H1 (cell line): ENCODE results near the gene ELP4. TPM values are rescaled to one million over a fixed set of nuclear protein-coding genes. Genes with fewer than 3 reads are reported as not detected.

Experiments
- CTCF ChIA-PET: fragments of 300-600 bp; sonication (Branson Sonifier 250); formaldehyde crosslinking; loops from one replicate; lab custom pipeline; 2021; ENCODE audit not compliant: partially characterized antibody; lab: Charles Lee
- POLR2A ChIA-PET: fragments of 300-600 bp; sonication (Branson Sonifier 250); formaldehyde crosslinking; loops from one replicate; lab custom pipeline; 2021; ENCODE audit warnings: inconsistent platforms; ENCODE audit not compliant: partially characterized antibody; lab: Charles Lee
- DNase-seq, 2 experiments: peaks; one replicate each; pipeline versions ENCODE4 v3.0.0 to v3.0.0-alpha.2; 2010 to 2022; ENCODE audit warnings: low spot score in 2 of 2, low read depth in 1 of 2, mixed read lengths in 1 of 2
- FAIRE-seq: peaks from 2 replicates; lab custom pipeline; 2011; peaks lifted over from hg19 to GRCh38; lab: Jason Lieb, UNC
- H2AFZ ChIP-seq: 2 replicates; pipeline ENCODE4 v1.8.1; 2012; ENCODE audit warnings: low read length, inconsistent platforms
- H2AK5ac ChIP-seq: 2 replicates; pipeline ENCODE4 v1.6.1; 2013; ENCODE audit warnings: low read depth, low read length
- H2BK120ac ChIP-seq: replicated peaks from 2 replicates; pipeline ENCODE3; 2013; ENCODE audit warnings: low read depth, low read length, inconsistent platforms
- H2BK12ac ChIP-seq: 2 replicates; pipeline ENCODE4 v1.6.1; 2013; ENCODE audit warnings: low read depth, low read length
- H2BK15ac ChIP-seq: 2 replicates; pipeline ENCODE4 v1.6.1; 2013; ENCODE audit warnings: low read length
- H2BK20ac ChIP-seq: 2 replicates; pipeline ENCODE4 v1.6.1; 2013; ENCODE audit warnings: low read length
- H2BK5ac ChIP-seq: 2 replicates; pipeline ENCODE4 v1.6.1; 2013; ENCODE audit warnings: low read depth, low read length
- H3K14ac ChIP-seq: 2 replicates; pipeline ENCODE4 v1.6.1; 2013; ENCODE audit warnings: inconsistent platforms; ENCODE audit not compliant: insufficient read length
- H3K18ac ChIP-seq: 2 replicates; pipeline ENCODE4 v1.6.1; 2013; ENCODE audit warnings: low read length; ENCODE audit errors: extremely low read depth
- H3K23ac ChIP-seq: 2 replicates; pipeline ENCODE4 v1.6.1; 2013; ENCODE audit warnings: inconsistent platforms; ENCODE audit not compliant: insufficient read length
- H3K23me2 ChIP-seq: 2 replicates; pipeline ENCODE4 v1.6.1; 2013; ENCODE audit warnings: low read depth, low read length
- H3K27ac ChIP-seq: 2 replicates; pipeline ENCODE4 v1.6.1; 2011; ENCODE audit warnings: low read depth, low read length, inconsistent platforms
- H3K27me3 ChIP-seq, 4 experiments: replicated peaks in 1 of 4; 1 replicate in 1 of 4; 2 replicates in 3 of 4; pipeline versions ENCODE4 v1.6.1 to v1.8.1; 2011 to 2013; ENCODE audit warnings: low read length in 3 of 4, mild to moderate bottlenecking in 3 of 4, inconsistent platforms in 2 of 4, mixed read lengths in 2 of 4, moderate library complexity in 1 of 4; ENCODE audit not compliant: control insufficient read depth in 3 of 4, insufficient read depth in 3 of 4; ENCODE audit errors: extremely low read depth in 1 of 4
- H3K36me3 ChIP-seq, 4 experiments: 2 replicates each; pipeline versions ENCODE4 v1.6.1 to v1.8.1; 2011 to 2013; ENCODE audit warnings: mild to moderate bottlenecking in 4 of 4, low read length in 3 of 4, moderate library complexity in 2 of 4, control low read depth in 1 of 4, inconsistent platforms in 1 of 4; ENCODE audit not compliant: insufficient read depth in 4 of 4, control insufficient read depth in 2 of 4
- H3K4ac ChIP-seq: replicated peaks from 2 replicates; pipeline ENCODE3; 2013; ENCODE audit warnings: low read length, low read depth, mixed read lengths, inconsistent platforms; ENCODE audit not compliant: insufficient read length
- H3K4me1 ChIP-seq, 4 experiments: replicated peaks in 1 of 4; 1 replicate in 1 of 4; 2 replicates in 3 of 4; pipeline versions ENCODE4 v1.6.1 to v1.8.1; 2011 to 2013; ENCODE audit warnings: low read length in 3 of 4, inconsistent platforms in 2 of 4, mixed read lengths in 1 of 4; ENCODE audit not compliant: insufficient read depth in 4 of 4, control insufficient read depth in 3 of 4
- H3K4me2 ChIP-seq, 2 experiments: 2 replicates each; pipeline versions ENCODE4 v1.6.1 to v1.8.1; 2011 to 2013; ENCODE audit warnings: low read depth in 2 of 2, low read length in 2 of 2, control low read depth in 1 of 2, inconsistent platforms in 1 of 2, mild to moderate bottlenecking in 1 of 2; ENCODE audit not compliant: insufficient read depth in 1 of 2
- H3K4me3 ChIP-seq, 4 experiments: fragments of 200-600, 300-600 bp in 1 of 4; sonication (generic), shearing (Covaris generic), sonication (Bioruptor Twin) in 1 of 4; 2 replicates each; pipeline versions ENCODE4 v1.5.1 to v1.8.1; 2011 to 2016; ENCODE audit warnings: low read length in 4 of 4, low read depth in 3 of 4, control low read depth in 2 of 4, inconsistent platforms in 2 of 4, mild to moderate bottlenecking in 2 of 4, mixed read lengths in 1 of 4, moderate library complexity in 1 of 4; ENCODE audit not compliant: insufficient read depth in 2 of 4; ENCODE audit errors: extremely low read depth in 1 of 4
- H3K56ac ChIP-seq: replicated peaks from 2 replicates; pipeline ENCODE3; 2013; ENCODE audit warnings: low read depth, mild to moderate bottlenecking, mixed read lengths, low read length, inconsistent platforms; ENCODE audit not compliant: insufficient read length
- H3K79me1 ChIP-seq: 2 replicates; pipeline ENCODE4 v1.6.1; 2013; ENCODE audit warnings: low read depth, low read length, control low read depth
- H3K79me2 ChIP-seq, 2 experiments: 2 replicates each; pipeline versions ENCODE4 v1.6.1 to v1.8.1; 2012 to 2013; ENCODE audit warnings: low read length in 2 of 2, mild to moderate bottlenecking in 2 of 2, inconsistent platforms in 1 of 2; ENCODE audit not compliant: insufficient read depth in 2 of 2, control insufficient read depth in 1 of 2
- H3K9ac ChIP-seq, 4 experiments: replicated peaks in 1 of 4; 1 replicate in 1 of 4; 2 replicates in 3 of 4; pipeline versions ENCODE4 v1.6.1 to v1.8.1; 2011 to 2013; ENCODE audit warnings: low read depth in 3 of 4, low read length in 3 of 4, control low read depth in 2 of 4, mild to moderate bottlenecking in 2 of 4, moderate library complexity in 2 of 4, inconsistent platforms in 1 of 4; ENCODE audit errors: extremely low read depth in 1 of 4
- H3K9me3 ChIP-seq, 2 experiments: 2 replicates each; pipeline versions ENCODE4 v1.6.1 to v1.8.1; 2012 to 2013; ENCODE audit warnings: mild to moderate bottlenecking in 2 of 2, moderate library complexity in 2 of 2, control low read depth in 1 of 2, inconsistent platforms in 1 of 2, low read depth in 1 of 2, low read length in 1 of 2, mixed read lengths in 1 of 2; ENCODE audit not compliant: insufficient read depth in 2 of 2
- H4K20me1 ChIP-seq, 2 experiments: replicated peaks in 1 of 2; 2 replicates each; pipeline versions ENCODE3 to v1.8.1; 2011 to 2013; ENCODE audit warnings: inconsistent platforms in 2 of 2, low read length in 2 of 2, mild to moderate bottlenecking in 1 of 2; ENCODE audit not compliant: insufficient read depth in 2 of 2, control insufficient read depth in 1 of 2
- H4K5ac ChIP-seq: 2 replicates; pipeline ENCODE4 v1.6.1; 2013; ENCODE audit warnings: low read length, low read depth, mixed read lengths, inconsistent platforms; ENCODE audit not compliant: insufficient read length
- H4K8ac ChIP-seq: 2 replicates; pipeline ENCODE4 v1.8.0; 2013; ENCODE audit warnings: mild to moderate bottlenecking, moderate library complexity, low read length, inconsistent platforms; ENCODE audit not compliant: insufficient read depth; ENCODE audit errors: extremely low read depth
- H4K91ac ChIP-seq: replicated peaks from 2 replicates; pipeline ENCODE3; 2013; ENCODE audit warnings: low read length, mixed read lengths, inconsistent platforms; ENCODE audit not compliant: insufficient read length
- CBX5 ChIP-seq: fragments of 300-800, 300-1000 bp; sonication (generic); IDR thresholded peaks from 2 replicates; pipeline ENCODE4 v1.7.1; 2016; ENCODE audit warnings: antibody characterized with exemption, low read length, low read depth
- EGR1 ChIP-seq: IDR thresholded peaks from 2 replicates; pipeline ENCODE4 v1.6.1; 2011; ENCODE audit warnings: low read depth, low read length, borderline replicate concordance
- HDAC2 ChIP-seq, 2 experiments: fragments of 300-600 bp in 1 of 2; sonication (generic) in 1 of 2; IDR thresholded peaks; 2 replicates each; pipeline ENCODE4 v1.6.1; 2011 to 2012; ENCODE audit warnings: low read depth in 2 of 2, low read length in 2 of 2, mild to moderate bottlenecking in 2 of 2, moderate library complexity in 2 of 2, borderline replicate concordance in 1 of 2, inconsistent platforms in 1 of 2
- RAD21 ChIP-seq, 2 experiments: IDR thresholded peaks in 1 of 2; conservative IDR thresholded peaks in 1 of 2; 2 replicates each; pipeline ENCODE4 v1.6.1; 2011; ENCODE audit warnings: low read depth in 2 of 2, low read length in 2 of 2, improper control_type of control experiment in 1 of 2, inconsistent platforms in 1 of 2, mild to moderate bottlenecking in 1 of 2, moderate library complexity in 1 of 2
- RNF2 ChIP-seq: fragments of 200-900, 300-1000 bp; sonication (generic); IDR thresholded peaks from 2 replicates; pipeline ENCODE4 v1.7.1; 2016; ENCODE audit warnings: borderline replicate concordance, low read depth, mild to moderate bottlenecking, antibody characterized with exemption, low read length; ENCODE audit not compliant: poor library complexity, severe bottlenecking; ENCODE audit errors: missing control alignments
- SP1 ChIP-seq: IDR thresholded peaks from 2 replicates; pipeline ENCODE4 v1.6.1; 2011; ENCODE audit warnings: low read depth, low read length
- SUZ12 ChIP-seq: fragments of 200-600 bp; sonication (generic); IDR thresholded peaks from 2 replicates; pipeline ENCODE4 v1.6.1; 2012; ENCODE audit warnings: mild to moderate bottlenecking, inconsistent platforms, low read length, moderate library complexity, mixed read lengths
- WGBS, 2 experiments: shearing (Covaris generic) in 1 of 2; methylation state at CpG; one replicate each; pipeline versions ENCODE4 v1.1.6 to v1.1.7; 2013 to 2015; ENCODE audit warnings: low lambda C conversion rate in 2 of 2, mixed read lengths in 2 of 2, inconsistent platforms in 1 of 2, low coverage in 1 of 2, missing lambda C conversion rate in 1 of 2; ENCODE audit not compliant: insufficient replicate concordance in 2 of 2, insufficient coverage in 1 of 2, insufficient read length in 1 of 2; ENCODE audit errors: extremely low coverage in 1 of 2, missing lambda C conversion rate in 1 of 2; 5-methylcytosine and 5-hydroxymethylcytosine counted together
- polyA plus RNA-seq, 7 experiments: library from polyadenylated mRNA; depleted of rRNA in 3 of 7; stranded (reverse) in 5 of 7; unstranded in 2 of 7; fragments of >200 nt in 5 of 7; fragments of 200-250 nt in 2 of 7; gene quantifications; 1 replicate in 5 of 7; 2 replicates in 1 of 7; 4 replicates in 1 of 7; pipeline versions ENCODE4 v1.2.1 to v1.2.3, GENCODE V29; 2011 to 2013; ENCODE audit warnings: missing spikeins in 2 of 7, mixed read lengths in 2 of 7
- total RNA-seq: library from RNA; stranded (reverse); fragmentation: NEBNext Ultra II Directional; extraction: Animal tissue kit (Norgen Biotek cat#: 25700); gene quantifications from 2 replicates; pipeline ENCODE4 v1.2.1, GENCODE V29; 2021

The ELP4 gene
- total and polyA plus RNA-seq, 2 of the 8 experiments (the other 6 are each of a cell fraction or from before 2014, with no cell fraction given) = 14.0 to 18.6 TPM

- POLR2A ChIA-PET = interaction anchor here (0.6 to 2.9 kb wide), 3 partner anchors 15 to 356 kb away, joined by 3 to 18 read pairs (median 5); no protein-coding TSS in a partner anchor
- Histone ChIP-seq H2AK5ac (no peak overlapping the region), H3K23me2 (peaks cover 2% of the 10 kb centered on the region; the same call in 1 of the 2 replicates), H4K8ac (no peak overlapping the region), H3K4me3 (peak overlapping the region in 2 of 4 experiments; percentile 43 to 56; a peak in 4 of 8 replicates), H3K79me2 (no peaks in the 10 kb centered on the region), H3K9ac (no peak overlapping the region), H2BK12ac (no peak overlapping the region), H3K9me3 (no peaks in the 10 kb centered on the region), H2BK20ac (0 out of 2 replicates have a peak overlapping the region, but pooled peaks have one; percentile 13), H2BK15ac (no peak overlapping the region), H2AFZ (no peak overlapping the region), H3K27me3 (peaks cover 91 to 100% (median 97%) of the 10 kb centered on the region in 4 experiments), H3K18ac (no peak overlapping the region), H2BK5ac (no peak overlapping the region), H3K23ac (no peak overlapping the region), H2BK120ac (no peak overlapping the region), H3K4ac (no peak overlapping the region), H3K79me1 (no peaks in the 10 kb centered on the region), H4K20me1 (peaks cover 2 to 35% of the 10 kb centered on the region in 2 experiments), H3K27ac (no peak overlapping the region), H3K14ac (no peak overlapping the region), H3K4me2 (peak overlapping the region; percentile 56 to 75), H3K4me1 (peaks cover 26 to 50% (median 30%) of the 10 kb centered on the region in 4 experiments), H4K91ac (no peak overlapping the region), H3K36me3 (no peaks in the 10 kb centered on the region; a peak in 1 of 8 replicates), H3K56ac (no peak overlapping the region), H4K5ac (no peak overlapping the region)
- FAIRE-seq (no peak), DNase-seq (no peak)
- TF ChIP-seq SUZ12 (peak; percentile 11; the same call in 1 of the 2 replicates), CBX5 (no peak), HDAC2 (IDR thresholded peaks at IDR 0.05; ENCODE audit: borderline replicate concordance in 1 of 2, low read depth in 2 of 2, low read length in 2 of 2) (0 out of 4 replicates have a peak, but pooled peaks of 1 of the 2 experiments have one; percentile 47), RNF2 (peak; percentile 93), SP1 (peak; percentile 42; the same call in 1 of the 2 replicates), EGR1 (peak; percentile 33; the same call in 1 of the 2 replicates), RAD21 (IDR thresholded peaks at IDR 0.05 in 1 of 2, conservative IDR thresholded peaks at IDR 0.05 in 1 of 2; ENCODE audit: low read depth in 2 of 2, low read length in 2 of 2) (no peak)
- CTCF ChIA-PET = interaction anchor here (0.6 to 7.2 kb wide), 6 partner anchors 9 to 693 kb away, joined by 3 to 88 read pairs (median 4); no protein-coding TSS in a partner anchor
- WGBS, 2 experiments = 2% methylated on average over 13 of the region's 13 CpGs; no CpG with 5 or more reads in 1 of the 2 experiments
Measured at GRCh38 chr11:31803813-31804311, 294.3 kb downstream of the ELP4 start.
